ENCODE results near the gene THOC2.
A peak's percentile ranks its signal among the peaks of the same experiment; 100 is the strongest.
"Not testable (repeated sequence)": the region's sequence is repeated elsewhere in the genome, so short reads cannot be mapped to it uniquely, and the experiment has no call there.

THOC2 gene, protein sequence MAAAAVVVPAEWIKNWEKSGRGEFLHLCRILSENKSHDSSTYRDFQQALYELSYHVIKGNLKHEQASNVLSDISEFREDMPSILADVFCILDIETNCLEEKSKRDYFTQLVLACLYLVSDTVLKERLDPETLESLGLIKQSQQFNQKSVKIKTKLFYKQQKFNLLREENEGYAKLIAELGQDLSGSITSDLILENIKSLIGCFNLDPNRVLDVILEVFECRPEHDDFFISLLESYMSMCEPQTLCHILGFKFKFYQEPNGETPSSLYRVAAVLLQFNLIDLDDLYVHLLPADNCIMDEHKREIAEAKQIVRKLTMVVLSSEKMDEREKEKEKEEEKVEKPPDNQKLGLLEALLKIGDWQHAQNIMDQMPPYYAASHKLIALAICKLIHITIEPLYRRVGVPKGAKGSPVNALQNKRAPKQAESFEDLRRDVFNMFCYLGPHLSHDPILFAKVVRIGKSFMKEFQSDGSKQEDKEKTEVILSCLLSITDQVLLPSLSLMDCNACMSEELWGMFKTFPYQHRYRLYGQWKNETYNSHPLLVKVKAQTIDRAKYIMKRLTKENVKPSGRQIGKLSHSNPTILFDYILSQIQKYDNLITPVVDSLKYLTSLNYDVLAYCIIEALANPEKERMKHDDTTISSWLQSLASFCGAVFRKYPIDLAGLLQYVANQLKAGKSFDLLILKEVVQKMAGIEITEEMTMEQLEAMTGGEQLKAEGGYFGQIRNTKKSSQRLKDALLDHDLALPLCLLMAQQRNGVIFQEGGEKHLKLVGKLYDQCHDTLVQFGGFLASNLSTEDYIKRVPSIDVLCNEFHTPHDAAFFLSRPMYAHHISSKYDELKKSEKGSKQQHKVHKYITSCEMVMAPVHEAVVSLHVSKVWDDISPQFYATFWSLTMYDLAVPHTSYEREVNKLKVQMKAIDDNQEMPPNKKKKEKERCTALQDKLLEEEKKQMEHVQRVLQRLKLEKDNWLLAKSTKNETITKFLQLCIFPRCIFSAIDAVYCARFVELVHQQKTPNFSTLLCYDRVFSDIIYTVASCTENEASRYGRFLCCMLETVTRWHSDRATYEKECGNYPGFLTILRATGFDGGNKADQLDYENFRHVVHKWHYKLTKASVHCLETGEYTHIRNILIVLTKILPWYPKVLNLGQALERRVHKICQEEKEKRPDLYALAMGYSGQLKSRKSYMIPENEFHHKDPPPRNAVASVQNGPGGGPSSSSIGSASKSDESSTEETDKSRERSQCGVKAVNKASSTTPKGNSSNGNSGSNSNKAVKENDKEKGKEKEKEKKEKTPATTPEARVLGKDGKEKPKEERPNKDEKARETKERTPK (N-terminal part only)

GRCh38 chrX:123732670-123733363 is at the start of gene THOC2:
Gene THOC2, minus strand, starts transcription at chrX:123733052. Its CDS starts 30 bp downstream, at chrX:123733022.
- Mint-ChIP-seq H3K36me3 (no peaks in the 10 kb centered on the region), H3K4me3 (peak within 1 kb of the TSS; percentile 95), H3K4me1 (peaks cover 32% of the 10 kb centered on the region), H3K9me3 (no peaks in the 10 kb centered on the region), H3K27me3 (no peaks in the 10 kb centered on the region), H3K27ac (peak within 1 kb of the TSS; percentile 96)

DNA sequence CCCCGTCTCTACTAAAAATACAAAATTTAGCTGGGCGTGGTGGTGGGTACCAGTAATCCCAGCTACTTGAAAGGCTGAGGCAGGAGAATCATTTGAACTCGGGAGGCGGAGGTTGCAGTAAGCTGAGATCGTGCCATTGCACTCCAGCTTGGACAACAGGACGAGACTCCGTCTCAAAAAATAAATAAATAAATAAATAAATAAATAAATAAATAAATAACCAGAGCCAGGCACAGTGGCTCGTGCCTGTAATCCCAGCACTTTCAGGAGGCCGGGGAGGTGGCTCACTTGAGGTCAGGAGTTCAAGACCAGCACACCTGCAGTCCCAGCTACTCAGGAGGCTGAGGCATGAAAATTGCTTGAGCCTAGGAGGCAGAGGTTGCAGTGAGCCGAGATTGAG is 48.9 kb upstream of the THOC2 start:
- H3K9me3 Mint-ChIP-seq, H3K4me3 Mint-ChIP-seq, H3K4me1 Mint-ChIP-seq, H3K27me3 Mint-ChIP-seq, H3K36me3 Mint-ChIP-seq, H3K27ac Mint-ChIP-seq: not testable (repeated sequence)

GRCh38 chrX:123779908-123780396 is 47.1 kb upstream of the THOC2 start:
- no peaks in the 10 kb centered on the region for H3K9me3 Mint-ChIP-seq
- no peak overlapping the region for H3K4me3 Mint-ChIP-seq
- peaks cover 3% of the 10 kb centered on the region for H3K4me1 Mint-ChIP-seq
- H3K27me3 Mint-ChIP-seq: no peaks in the 10 kb centered on the region
- H3K27ac Mint-ChIP-seq: no peak overlapping the region
- H3K36me3 Mint-ChIP-seq: no peaks in the 10 kb centered on the region

DNA sequence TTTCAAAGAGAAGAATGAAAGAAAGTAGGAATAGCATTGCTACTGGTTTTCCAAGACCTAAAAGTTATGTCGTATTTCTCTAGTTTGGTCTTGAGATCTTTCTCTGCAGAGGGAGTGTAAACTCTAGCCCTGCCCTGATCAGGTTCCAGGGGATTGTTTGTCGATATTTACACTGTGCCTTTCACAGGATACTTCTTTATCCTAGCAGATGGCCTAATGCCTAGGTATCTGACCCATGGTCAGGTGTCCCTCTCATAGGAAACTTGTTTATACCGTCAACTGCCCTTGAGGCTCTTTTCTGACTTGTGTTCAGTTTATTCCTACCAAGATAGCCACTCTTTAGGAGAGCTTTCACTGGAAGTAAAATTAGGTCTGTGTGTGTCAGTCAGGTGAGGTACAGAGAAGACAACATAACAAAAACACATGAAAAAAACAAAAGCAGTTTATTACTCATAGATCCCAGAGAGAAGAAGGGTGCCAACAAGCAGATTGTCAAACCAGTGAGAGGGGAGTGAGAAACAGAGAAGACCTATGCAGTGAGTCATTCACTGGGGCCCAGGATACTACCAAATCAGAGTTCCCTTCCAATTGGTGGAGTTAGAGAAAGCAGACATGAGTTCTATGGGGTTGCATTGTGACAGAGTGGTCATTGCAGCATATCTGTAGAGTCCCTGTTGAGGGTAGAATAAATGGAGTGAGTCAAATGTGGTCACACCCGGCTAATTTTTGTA is 40.6 kb upstream of the THOC2 start:
- no peaks in the 10 kb centered on the region for H3K4me1 Mint-ChIP-seq
- H3K36me3 Mint-ChIP-seq: no peaks in the 10 kb centered on the region
- H3K9me3 Mint-ChIP-seq: no peaks in the 10 kb centered on the region
- peak overlapping the region; percentile 8 for H3K27ac Mint-ChIP-seq
- no peaks in the 10 kb centered on the region for H3K27me3 Mint-ChIP-seq
- no peak overlapping the region for H3K4me3 Mint-ChIP-seq

DNA sequence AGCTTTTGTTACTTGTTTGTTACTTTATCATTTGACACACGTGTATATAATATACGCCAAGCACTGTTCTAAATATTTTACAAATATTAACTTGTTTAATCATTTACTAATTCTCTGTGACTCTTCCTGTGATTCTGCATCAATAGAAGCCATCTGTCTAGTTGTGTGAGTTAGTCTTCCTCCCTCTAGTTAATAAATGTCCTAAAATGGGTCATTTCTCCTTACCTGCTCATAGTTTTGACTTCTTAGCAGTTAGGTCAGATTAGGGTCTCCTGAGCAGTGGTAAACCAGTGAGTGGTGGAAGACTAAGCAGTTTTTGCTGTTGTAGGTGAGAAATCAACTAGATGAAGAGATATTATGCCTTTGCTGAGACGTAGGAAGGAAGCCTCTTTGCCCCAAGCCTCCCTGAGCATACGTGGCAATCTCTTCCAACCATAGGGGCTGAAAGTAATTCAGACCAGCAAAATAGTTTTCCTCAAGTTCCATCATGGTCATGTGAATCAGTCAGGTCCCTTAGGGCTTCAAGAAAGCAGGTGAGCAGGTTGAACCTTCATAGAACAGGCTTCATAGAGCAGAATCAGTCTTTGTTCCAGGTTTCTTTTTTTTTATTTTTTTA is 38.7 kb upstream of the THOC2 start:
- no peaks in the 10 kb centered on the region for H3K36me3 Mint-ChIP-seq
- H3K27me3 Mint-ChIP-seq: no peaks in the 10 kb centered on the region
- H3K4me1 Mint-ChIP-seq: no peaks in the 10 kb centered on the region
- no peaks in the 10 kb centered on the region for H3K9me3 Mint-ChIP-seq
- H3K27ac Mint-ChIP-seq: no peak overlapping the region
- no peak overlapping the region for H3K4me3 Mint-ChIP-seq

- H3K9me3 Mint-ChIP-seq: no peaks in the 10 kb centered on the region
- H3K4me3 Mint-ChIP-seq: peak overlapping the region; percentile 82
- H3K4me1 Mint-ChIP-seq: peaks cover 9% of the 10 kb centered on the region
- no peaks in the 10 kb centered on the region for H3K36me3 Mint-ChIP-seq
- H3K27ac Mint-ChIP-seq: peak overlapping the region; percentile 41
- no peaks in the 10 kb centered on the region for H3K27me3 Mint-ChIP-seq
Observed at GRCh38 chrX:123764967-123765871, 32.4 kb upstream of the THOC2 start.

GRCh38 chrX:123759849-123760248 is 27.0 kb upstream of the THOC2 start:
- H3K27me3 Mint-ChIP-seq, H3K9me3 Mint-ChIP-seq, H3K36me3 Mint-ChIP-seq, H3K4me3 Mint-ChIP-seq, H3K27ac Mint-ChIP-seq, H3K4me1 Mint-ChIP-seq: not testable (repeated sequence)

GRCh38 chrX:123757794-123758193 is 24.9 kb upstream of the THOC2 start:
- not testable (repeated sequence) for H3K27me3 Mint-ChIP-seq, H3K4me3 Mint-ChIP-seq, H3K27ac Mint-ChIP-seq, H3K36me3 Mint-ChIP-seq, H3K9me3 Mint-ChIP-seq, H3K4me1 Mint-ChIP-seq

- Mint-ChIP-seq H3K9me3 (no peaks in the 10 kb centered on the region), H3K4me3 (no peak overlapping the region), H3K4me1 (no peaks in the 10 kb centered on the region), H3K27me3 (no peaks in the 10 kb centered on the region), H3K36me3 (no peaks in the 10 kb centered on the region), H3K27ac (no peak overlapping the region)
Observed at GRCh38 chrX:123756320-123756719, 23.5 kb upstream of the THOC2 start.

GRCh38 chrX:123755107-123755506 is 22.3 kb upstream of the THOC2 start:
- no peaks in the 10 kb centered on the region for H3K36me3 Mint-ChIP-seq
- H3K4me1 Mint-ChIP-seq: no peaks in the 10 kb centered on the region
- no peaks in the 10 kb centered on the region for H3K9me3 Mint-ChIP-seq
- no peaks in the 10 kb centered on the region for H3K27me3 Mint-ChIP-seq
- H3K27ac Mint-ChIP-seq: no peak overlapping the region
- no peak overlapping the region for H3K4me3 Mint-ChIP-seq

DNA sequence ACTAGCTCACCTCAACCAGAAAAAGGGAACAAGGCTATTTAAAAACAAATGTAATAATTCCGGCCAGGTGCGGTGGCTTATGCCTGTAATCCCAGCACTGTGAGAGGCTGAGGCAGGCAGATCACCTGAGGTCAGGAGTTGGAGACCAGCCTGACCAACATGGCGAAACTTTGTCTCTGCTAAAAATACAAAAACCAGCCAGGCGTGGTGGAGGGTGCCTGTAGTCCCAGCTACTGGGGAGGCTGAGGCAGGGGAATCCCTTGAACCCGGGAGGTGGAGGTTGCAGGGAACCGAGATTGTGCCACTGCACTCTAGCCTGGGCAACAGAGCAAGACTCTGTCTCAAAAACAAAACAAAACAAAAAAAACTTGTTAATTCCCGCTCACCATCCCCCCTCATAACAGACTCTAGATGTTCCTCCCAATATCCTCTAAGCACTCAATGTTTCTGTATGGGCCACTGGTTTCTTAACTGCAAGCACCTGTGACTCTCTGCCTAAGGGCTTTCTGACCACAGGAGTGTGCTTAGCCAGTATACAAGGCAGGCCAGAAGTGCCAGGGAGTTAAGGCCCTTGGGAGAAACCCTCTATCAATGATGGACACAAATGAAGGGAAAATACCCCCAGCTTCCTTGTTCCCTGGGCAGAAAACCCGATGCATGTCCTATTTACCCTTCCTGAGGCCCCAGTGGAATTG is 21.0 kb upstream of the THOC2 start:
- H3K4me1 Mint-ChIP-seq: no peaks in the 10 kb centered on the region
- H3K27me3 Mint-ChIP-seq: no peaks in the 10 kb centered on the region
- H3K9me3 Mint-ChIP-seq: no peaks in the 10 kb centered on the region
- H3K4me3 Mint-ChIP-seq: no peak overlapping the region
- H3K27ac Mint-ChIP-seq: no peak overlapping the region
- H3K36me3 Mint-ChIP-seq: no peaks in the 10 kb centered on the region

- no peaks in the 10 kb centered on the region for H3K9me3 Mint-ChIP-seq
- no peaks in the 10 kb centered on the region for H3K36me3 Mint-ChIP-seq
- H3K27ac Mint-ChIP-seq: no peak overlapping the region
- no peaks in the 10 kb centered on the region for H3K4me1 Mint-ChIP-seq
- no peak overlapping the region for H3K4me3 Mint-ChIP-seq
- H3K27me3 Mint-ChIP-seq: no peaks in the 10 kb centered on the region
Observed at GRCh38 chrX:123749643-123750042, 16.8 kb upstream of the THOC2 start.

GRCh38 chrX:123745511-123745910 is 12.7 kb upstream of the THOC2 start:
- no peaks in the 10 kb centered on the region for H3K4me1 Mint-ChIP-seq
- no peaks in the 10 kb centered on the region for H3K36me3 Mint-ChIP-seq
- H3K27me3 Mint-ChIP-seq: no peaks in the 10 kb centered on the region
- no peaks in the 10 kb centered on the region for H3K9me3 Mint-ChIP-seq
- no peak overlapping the region for H3K4me3 Mint-ChIP-seq
- no peak overlapping the region for H3K27ac Mint-ChIP-seq
